NCI-H1436 (cell line): ENCODE measurements around the gene PLSCR1.

Experiments
- DNase-seq: peaks from one replicate; lab custom pipeline; 2025; lab: John Stamatoyannopoulos, UW

The PLSCR1 gene, protein sequence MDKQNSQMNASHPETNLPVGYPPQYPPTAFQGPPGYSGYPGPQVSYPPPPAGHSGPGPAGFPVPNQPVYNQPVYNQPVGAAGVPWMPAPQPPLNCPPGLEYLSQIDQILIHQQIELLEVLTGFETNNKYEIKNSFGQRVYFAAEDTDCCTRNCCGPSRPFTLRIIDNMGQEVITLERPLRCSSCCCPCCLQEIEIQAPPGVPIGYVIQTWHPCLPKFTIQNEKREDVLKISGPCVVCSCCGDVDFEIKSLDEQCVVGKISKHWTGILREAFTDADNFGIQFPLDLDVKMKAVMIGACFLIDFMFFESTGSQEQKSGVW

DNA sequence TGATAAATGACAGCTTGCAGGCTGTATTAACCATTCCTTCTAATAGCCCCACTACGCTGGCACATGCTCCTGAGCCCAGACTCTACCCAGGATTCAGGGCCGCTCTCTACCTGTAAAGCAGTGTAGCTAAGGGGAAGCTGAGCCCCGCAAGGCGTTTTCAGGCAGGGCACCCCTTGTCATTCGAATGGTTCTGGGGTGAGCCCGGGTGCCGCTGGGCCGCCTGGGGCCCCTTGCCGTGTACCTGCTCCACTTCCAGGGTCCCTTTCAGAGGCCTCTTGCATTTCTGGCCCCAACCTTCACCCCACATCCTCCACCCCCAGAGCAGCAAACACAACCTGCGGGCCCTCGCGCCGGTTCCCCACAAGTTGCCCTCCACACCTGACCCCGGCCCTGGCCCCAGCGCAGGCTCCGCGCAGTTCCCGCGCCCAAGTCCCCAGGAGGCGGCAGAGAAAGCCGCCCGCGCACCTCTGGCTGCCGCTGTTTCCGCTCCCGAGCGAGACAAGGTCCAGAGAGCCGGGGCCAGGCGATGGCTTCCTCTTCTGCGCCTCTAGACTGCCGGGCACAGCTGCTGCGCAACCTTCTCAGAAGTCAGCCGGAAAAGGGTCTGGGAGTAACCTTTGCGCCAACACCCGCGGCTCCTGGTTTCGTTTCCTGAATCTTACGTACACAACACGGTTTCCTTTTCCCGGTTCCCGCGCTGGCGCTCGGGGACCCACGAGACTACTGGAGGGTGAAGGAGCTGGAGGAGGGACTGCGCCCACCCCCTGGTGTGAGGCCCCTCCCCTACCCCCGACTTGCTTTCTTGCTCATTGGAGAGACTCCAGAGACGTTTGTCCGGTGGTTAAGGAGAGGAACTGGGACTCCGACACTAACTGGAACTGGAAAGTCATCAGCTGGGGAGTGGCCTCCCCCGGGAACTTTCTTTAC lies at the start of gene PLSCR1:
TSS of gene PLSCR1 (minus strand) at position 606 of the 927 bp plus-strand sequence. CDS start 8,055 bp downstream, outside the sequence.
- DNase-seq = peak; percentile 83

DNA sequence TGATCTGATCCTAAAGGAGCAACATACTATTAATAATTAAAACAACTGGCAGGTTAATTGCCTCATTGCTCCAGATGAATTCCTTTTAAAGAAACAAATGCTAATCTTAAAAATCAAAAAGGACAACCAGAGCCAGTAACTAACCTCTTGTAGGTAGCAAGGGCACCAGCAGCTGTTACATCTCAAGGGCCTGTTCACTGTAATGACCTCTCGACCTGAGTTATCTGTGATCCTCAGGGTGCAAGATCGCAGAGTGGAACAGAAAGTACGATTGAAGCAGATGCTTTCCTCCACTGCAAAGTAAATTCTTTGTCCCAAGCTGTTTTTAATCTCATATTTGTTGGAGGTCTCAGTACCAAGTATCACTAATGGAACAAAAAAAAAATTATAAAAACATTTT lies 49.4 kb upstream of the PLSCR1 start:
- no peak for DNase-seq

DNA sequence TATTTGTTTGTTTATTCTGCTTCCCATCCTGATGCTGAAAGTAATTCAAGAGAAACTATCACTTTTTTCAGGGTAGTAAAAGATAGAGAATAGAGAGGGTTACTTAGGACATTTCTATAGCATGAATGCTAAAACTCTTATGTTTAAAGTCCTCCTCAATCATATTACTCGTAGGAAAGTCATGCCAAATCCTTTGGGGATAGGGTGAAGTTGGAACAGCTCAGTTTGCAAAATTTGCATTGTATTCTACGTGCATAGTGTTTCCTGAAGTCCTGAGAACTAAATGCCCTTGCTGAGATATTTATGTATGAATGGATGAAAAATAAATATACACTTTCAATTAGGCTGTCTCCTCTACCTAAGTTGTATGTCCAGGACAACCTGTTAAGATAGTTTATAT lies 46.1 kb upstream of the PLSCR1 start:
- no peak for DNase-seq

DNA sequence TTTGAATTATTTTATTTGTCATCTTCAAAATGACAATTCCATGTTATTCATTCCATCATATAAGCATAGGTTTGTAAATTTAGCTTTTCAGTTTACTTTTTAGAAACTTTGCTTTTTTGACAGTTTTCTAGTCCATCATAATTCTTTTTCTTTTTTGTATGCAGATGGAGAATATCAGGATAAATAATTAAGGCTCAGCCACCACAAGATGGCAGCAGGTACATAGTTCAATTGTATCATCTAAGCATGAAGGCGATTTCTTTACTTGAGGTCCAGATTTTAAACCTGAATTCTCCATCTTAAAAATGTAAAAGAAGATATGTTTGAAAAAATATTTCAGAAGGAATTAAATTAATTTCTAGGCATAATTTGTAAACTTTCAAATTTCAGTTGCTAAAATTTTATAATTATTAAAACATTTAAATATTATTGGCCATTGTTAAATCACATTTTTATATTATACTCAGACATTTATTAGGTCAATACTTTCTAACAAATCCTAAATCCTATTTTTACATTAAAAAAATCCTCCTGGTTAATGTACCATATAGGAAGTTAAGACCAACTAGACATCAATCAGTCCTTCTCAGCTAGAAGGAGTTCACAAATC lies 45.6 kb upstream of the PLSCR1 start:
- peak; percentile 49 for DNase-seq

DNA sequence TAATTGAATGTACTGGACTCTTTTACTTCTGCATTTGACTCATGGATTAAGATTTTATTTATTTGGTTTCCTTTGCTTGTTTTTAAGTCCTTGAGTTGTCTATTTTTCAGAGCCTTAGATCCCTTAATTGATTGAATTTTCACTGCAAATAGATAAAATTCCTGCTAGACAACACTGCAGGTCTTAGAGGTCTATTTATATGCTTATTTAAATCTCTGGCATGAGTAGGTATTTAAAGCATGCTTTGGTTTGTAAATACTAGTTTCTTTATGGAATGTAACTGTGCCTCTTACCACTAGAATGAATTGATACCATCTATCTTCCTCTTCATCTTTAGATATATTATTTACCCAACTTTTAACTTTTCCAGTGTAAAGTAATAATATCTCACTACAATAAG lies 40.7 kb upstream of the PLSCR1 start:
- DNase-seq = no peak

DNA sequence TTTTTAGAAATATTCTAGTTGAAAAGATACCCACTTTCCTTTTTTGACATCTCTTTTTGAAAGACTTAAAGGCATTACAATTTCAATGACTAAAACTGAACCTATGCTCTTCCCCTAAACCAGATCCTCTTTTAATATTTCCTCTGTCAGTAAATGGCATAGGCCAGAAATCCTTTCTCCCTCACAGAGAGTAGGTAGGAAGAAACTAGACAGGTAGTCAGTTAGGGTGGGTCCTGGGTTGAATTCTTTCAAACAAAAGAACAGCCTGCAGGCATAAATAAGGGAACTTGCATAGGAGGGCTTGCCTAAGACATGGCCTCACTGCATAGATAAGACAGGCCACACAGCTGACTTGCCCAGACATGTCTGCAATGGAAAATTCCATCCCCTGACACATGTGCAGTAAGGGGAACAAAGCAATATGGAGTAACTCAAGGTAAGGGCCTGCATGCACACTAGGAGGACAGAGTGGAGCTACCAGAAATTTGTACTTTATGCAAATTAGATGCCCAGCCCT lies 37.6 kb upstream of the PLSCR1 start:
- no peak for DNase-seq

DNA sequence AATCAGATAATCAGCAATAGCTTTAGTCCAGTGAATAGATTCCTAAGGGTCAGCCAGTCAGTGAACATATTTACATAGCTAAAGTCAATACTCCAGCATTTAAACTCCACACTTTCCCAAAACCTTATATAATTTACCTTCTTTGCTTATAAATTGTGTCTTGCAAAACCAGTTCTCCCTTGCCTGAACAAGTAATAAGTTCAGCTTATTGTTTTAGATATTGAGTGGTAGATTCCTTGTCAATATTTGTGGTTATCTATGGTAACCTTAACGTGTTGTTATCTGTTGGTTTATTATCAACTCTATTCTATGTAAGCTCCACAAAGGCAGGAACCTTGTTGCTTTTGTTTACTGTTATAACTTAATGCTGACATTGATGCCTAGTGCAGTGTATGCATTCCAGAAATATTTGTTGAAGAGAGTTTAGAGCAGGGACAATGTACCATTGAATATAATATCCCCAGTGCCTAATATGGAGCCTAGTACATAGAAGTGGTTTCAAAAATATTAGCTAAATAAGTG lies 36.7 kb upstream of the PLSCR1 start:
- DNase-seq = no peak

DNA sequence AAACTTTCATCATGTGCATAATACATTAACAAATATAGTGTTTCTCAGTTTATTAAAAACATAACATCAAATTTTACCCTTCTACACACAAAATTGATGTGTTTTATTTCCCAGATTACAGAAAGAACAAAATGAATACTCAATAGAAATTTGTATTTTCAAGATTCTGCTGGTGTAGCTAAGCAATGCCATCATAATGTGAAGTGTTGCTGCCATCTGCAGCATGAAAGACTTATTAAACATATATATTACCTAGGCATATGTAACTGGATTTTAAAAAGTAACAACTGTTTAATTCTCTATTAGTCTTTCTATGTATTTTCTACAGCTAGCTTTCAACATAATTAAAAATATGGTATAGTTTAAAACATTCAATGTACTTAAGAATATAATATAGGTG lies 33.3 kb upstream of the PLSCR1 start:
- peak; percentile 51 for DNase-seq

DNA sequence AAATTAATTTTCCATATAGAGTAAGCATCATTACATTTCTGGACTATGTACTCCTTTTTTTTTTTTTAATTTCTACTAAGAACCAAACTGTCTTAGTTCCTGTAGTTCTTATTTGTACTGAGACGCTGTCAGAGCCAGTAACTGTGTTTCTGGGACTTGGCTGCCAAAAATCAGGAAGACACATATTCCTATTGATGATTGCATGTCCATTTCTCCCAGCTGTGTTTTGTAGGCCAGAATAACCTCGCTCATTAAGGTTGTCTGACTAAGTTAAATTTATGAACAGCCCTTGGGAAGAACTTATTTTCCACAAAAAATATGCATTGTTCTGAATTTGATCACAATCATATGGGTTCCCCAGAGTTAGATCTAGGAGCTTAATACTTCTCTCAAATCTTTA lies 31.2 kb upstream of the PLSCR1 start:
- no peak for DNase-seq

DNA sequence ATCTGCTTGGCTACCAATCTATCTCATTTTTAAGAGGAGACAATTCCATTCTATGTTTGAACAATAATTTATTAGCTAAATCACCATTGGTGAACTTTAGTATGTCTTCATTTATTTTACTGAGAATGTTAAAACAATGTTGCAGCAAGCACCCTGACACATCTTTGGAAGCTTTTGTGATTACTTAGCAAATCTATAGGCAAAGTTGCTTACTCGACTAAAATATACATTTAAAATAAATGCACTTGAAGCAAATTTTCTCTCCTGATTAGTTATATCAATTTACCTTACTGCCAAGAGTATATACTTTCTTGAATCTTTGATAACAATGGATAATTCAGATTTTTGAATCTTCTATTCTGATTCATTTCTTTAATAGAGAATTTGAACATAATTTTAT lies 29.8 kb upstream of the PLSCR1 start:
- DNase-seq = no peak

DNA sequence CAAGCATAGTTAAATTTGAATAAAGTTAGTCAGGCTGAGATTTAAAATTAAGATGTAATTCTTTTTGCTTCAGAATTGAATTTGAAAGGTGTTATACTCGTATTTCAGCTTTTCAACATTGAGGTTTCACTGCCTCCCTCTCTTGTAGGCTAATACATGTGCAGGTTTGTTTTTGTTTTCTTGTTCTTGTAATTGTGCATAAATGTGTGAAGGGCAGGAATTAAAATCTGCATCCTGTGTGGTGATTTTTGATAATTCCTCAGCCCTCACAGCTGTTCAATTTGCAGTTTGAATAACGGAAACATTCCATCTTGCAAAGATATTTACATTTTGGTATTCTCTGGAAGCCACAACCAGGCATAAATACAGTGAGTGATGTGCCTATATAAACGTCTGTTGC lies 24.9 kb upstream of the PLSCR1 start:
- DNase-seq = no peak

DNA sequence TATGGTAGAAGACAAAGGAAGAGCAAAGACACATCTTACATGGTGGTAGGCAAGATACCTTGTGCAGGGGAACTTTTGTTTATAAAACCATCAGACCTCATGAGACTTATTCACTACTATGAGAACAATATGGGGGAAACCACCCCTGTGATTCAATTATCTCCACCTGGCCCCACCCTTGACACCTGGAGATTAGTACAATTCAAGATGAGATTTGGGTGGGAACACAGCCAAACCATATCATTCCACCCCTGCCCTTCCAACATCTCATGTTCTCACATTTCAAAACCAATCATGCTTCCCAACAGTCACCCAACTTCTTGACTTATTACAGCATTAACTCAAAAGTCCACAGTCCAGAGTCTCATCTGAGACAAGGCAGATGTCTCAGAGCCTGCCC lies 21.7 kb upstream of the PLSCR1 start:
- no peak for DNase-seq

DNA sequence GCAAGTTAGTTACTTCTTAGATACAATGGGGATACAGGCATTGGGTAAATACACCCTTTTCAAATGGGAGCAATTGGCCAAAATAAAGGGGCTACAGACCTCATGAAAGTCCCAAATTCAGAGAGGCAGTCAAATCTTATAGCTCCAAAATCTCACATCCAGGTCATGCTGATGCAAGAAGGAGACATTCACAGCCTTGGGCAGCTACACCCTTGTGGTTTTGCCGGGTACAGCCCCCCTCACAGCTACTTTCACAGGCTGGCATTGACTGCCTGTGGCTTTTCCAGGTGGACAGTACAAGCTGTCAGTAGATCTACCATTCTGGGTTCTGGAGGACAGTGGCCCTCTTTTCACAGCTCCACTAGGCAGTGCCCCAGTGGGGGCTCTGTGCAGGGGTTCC lies 17.5 kb upstream of the PLSCR1 start:
- no peak for DNase-seq

DNA sequence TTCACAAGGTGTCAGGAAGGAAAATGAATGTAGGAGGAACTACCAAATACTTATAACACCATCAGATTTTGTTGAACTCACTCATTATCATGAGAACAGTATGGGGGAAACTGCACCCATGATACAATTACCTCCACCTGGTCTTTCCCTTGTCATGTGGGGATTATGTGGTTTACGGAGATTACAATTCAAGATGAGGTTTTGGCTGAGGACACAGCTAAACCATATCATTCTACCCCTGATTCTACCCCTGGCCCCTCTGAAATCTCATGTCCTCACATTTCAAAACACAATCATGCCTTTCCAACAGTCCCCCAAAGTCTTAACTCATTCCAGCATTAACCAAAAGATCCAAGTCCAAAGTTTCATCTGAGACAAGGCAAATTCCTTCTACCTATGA lies 17.1 kb upstream of the PLSCR1 start:
- no peak for DNase-seq

DNA sequence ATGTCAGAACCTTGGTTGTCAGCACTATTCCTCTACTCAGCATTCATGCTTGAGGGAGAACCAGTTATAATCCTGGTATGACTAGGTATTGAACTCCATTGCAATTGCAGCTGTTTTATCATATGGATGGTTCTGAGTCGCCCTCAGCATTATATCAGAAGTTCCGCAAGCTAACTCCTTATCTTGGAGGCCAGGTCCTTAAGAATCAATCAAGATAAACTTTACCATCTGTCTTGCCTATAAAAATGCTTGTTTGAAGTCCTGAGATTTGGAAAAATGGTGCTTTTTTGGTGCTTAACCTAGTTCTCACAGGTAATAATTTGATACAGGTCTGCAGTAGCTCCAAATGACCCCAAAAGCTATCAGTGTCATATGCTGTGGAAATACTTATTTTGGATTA lies 16.3 kb upstream of the PLSCR1 start:
- no peak for DNase-seq

DNA sequence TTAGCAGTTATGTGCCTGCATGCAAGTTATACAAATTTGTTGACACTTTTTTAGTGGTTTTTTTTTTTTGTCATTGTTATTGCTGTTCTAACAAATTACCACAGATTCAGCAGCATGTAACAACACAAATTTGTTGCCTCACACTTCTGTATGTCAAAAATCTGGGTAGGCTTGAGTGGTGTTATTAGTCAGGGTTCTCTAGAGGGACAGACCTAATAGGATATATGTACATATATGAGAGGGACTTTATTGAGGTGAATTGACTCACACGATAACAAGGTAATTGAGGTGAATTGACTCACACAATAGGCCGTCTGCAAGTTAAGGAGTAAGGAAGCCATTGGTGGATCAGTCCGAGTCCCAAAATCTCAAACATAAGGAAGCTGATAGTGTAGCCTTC lies 15.0 kb upstream of the PLSCR1 start:
- DNase-seq = no peak

DNA sequence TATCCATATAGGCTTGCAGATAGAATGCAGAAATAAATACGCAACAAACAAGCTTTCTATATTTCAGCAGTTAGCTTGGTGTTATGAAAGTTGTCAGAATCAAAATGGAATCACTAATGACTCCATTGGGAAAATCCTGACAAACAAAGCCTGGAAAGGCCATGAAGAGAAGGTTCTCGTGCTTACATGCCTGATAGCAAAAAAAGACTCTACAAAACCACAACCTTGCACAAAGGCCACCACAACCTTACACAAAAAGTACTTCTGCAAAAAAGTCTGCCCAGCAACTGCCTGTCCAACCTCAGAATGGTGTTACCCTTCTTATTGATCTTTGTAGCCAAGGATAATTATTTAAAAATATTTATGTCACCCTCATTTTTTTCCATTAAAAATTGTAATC lies 14.4 kb upstream of the PLSCR1 start:
- no peak for DNase-seq

DNA sequence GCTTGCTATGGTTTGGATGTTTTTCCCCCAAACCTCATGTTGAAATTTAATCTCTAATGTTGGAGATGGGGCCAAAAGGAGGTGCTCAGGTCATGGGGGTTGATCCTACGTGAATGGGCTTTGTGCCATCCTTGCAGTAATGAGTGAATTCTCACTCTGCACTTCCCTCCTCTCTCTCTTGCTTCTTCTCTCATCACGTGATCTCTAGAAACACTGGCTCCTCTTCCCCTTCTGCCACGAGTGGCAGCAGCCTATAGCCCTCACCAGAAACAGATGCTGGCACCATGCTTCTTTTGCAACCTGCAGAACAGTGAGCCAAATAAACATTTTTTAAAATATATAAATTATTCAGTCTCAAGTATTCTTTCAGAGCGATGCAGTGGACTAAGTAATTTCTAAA lies 13.3 kb upstream of the PLSCR1 start:
- DNase-seq = no peak

DNA sequence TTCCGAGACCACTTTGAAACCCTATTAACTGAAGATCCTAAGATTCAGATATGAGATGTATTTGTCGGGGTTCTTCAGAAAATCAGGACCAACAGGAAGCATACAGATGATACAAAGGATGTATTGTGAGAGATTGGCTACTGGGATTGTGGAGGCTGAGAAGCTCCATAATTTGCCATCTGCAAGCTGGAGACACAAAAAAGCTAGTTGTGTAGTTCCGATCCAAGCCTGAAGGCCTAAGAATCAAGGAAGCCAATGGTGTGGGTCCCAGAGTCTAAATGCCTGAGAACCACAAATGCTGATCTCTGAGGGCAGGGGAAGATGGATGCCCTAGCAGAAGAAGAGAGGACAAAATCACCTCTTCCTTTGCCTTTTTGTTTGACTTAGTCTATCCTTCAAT lies 10.9 kb upstream of the PLSCR1 start:
- no peak for DNase-seq

DNA sequence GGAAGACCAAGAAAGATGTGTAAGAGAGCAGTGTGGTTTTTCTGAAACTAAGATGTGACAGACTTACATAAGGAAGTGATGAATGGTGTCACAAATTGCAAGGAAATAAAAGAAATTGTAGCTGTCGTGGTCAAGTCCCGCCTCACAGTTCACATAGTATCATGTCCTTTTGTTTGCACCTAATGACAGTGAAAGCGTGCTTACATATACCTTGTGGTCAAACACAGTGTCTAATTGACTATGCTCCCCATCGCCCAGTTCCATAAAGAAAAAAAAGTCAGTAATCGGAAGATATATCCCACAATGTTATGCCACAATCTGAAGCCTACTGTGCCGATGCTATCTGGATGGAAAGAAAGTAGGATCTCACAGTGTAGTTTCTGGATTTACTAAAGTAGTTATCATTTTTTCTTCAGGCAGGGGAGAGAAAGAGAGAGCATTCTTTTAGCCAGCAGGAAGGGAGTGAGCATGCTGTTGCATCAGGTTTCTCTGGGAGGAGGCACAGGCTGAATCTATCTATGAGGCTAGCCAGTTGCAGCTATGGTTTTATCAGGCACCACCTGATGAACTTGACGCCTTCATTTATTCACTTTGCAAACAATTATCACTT lies 9.8 kb upstream of the PLSCR1 start:
- no peak for DNase-seq

DNA sequence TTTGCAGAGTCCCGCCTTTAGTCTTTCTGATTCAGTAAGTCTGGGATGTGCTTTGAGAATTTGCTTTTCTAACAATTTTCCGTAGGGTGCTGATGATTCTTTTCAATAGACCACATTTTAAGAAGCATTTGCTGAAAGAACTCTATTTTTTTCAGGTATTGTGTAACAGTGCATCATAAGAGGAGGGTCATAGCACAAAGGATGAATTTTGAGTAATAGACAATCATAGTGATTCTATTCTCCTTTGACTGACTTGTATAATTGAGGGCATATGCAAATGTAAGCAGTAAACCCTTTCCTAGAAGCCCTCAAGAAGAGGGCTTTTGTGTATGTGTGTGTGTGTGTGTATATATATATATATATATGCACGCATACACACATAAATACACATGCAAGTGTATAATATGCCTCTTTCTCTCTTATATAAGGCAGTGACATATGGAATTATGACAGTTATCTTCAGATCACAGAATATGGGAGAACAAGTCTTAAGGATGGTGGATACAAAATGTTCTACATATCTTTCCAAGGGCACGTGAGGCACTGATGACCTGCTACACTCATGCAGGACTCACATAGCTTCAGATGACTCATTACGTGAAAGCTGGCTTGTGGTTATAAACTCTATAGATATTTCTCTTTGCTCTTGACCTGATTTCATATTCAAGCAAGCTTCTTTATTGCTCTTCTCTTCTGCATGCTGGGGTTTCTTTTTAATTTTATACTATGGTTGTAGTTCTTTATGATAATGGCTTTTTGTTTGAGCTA lies 6.5 kb upstream of the PLSCR1 start:
- no peak for DNase-seq
